DOHH2 (cell line): ENCODE results near the gene ACTN4.

Experiments
- H3F3A ChIP-seq: fragments of 200-600 bp; sonication (generic), shearing (Covaris generic); 2 replicates; pipeline ENCODE4 v1.6.0; 2016; ENCODE audit warnings: antibody characterized with exemption, mild to moderate bottlenecking; ENCODE audit not compliant: control insufficient read depth, insufficient read depth
- H3K27ac ChIP-seq: fragments of 200-600 bp; sonication (generic); 2 replicates; pipeline ENCODE4 v1.5.1; 2014; ENCODE audit warnings: low read depth, mild to moderate bottlenecking, low read length, moderate library complexity
- H3K27me3 ChIP-seq: fragments of 200-600 bp; sonication (generic); 2 replicates; pipeline ENCODE4 v1.6.1; 2014; ENCODE audit warnings: mild to moderate bottlenecking, low read length, mixed read lengths; ENCODE audit not compliant: control insufficient read depth
- H3K36me3 ChIP-seq: fragments of 200-600 bp; sonication (generic); 2 replicates; pipeline ENCODE4 v1.6.1; 2014; ENCODE audit warnings: mild to moderate bottlenecking, low read length, moderate library complexity, mixed read lengths; ENCODE audit not compliant: control insufficient read depth
- H3K4me1 ChIP-seq: fragments of 200-600 bp; sonication (generic); 2 replicates; pipeline ENCODE4 v1.6.1; 2014; ENCODE audit warnings: mild to moderate bottlenecking, low read length, mixed read lengths; ENCODE audit not compliant: control insufficient read depth
- H3K4me2 ChIP-seq: fragments of 200-600 bp; sonication (generic); 2 replicates; pipeline ENCODE4 v1.6.0; 2014; ENCODE audit warnings: mild to moderate bottlenecking, low read length, moderate library complexity
- H3K4me3 ChIP-seq: fragments of 200-600 bp; sonication (generic); 2 replicates; pipeline ENCODE4 v1.5.1; 2014; ENCODE audit warnings: mild to moderate bottlenecking, low read length, mixed read lengths
- H3K79me2 ChIP-seq: fragments of 200-600 bp; sonication (generic); 2 replicates; pipeline ENCODE4 v1.6.1; 2014; ENCODE audit warnings: mild to moderate bottlenecking, low read length, mixed read lengths; ENCODE audit not compliant: control insufficient read depth
- H3K9me2 ChIP-seq: fragments of 200-600 bp; sonication (generic); replicated peaks from 2 replicates; pipeline ENCODE4 v1.6.1; 2014; ENCODE audit warnings: mild to moderate bottlenecking, low read length, mixed read lengths; ENCODE audit not compliant: control insufficient read depth
- H3K9me3 ChIP-seq: fragments of 200-600 bp; sonication (generic); 2 replicates; pipeline ENCODE4 v1.6.1; 2014; ENCODE audit warnings: antibody characterized with exemption, low read length, mixed read lengths; ENCODE audit not compliant: control insufficient read depth, insufficient read depth
- H4K20me1 ChIP-seq: fragments of 200-600 bp; sonication (generic); 2 replicates; pipeline ENCODE4 v1.6.0; 2014; ENCODE audit warnings: low read depth, mild to moderate bottlenecking, antibody characterized with exemption, low read length, moderate library complexity; ENCODE audit not compliant: control insufficient read depth, insufficient read depth
- EZH2phosphoT487 ChIP-seq: fragments of 200-600 bp; sonication (generic); IDR thresholded peaks from 2 replicates; pipeline ENCODE4 v1.6.1; 2017; ENCODE audit warnings: borderline replicate concordance, mild to moderate bottlenecking, antibody characterized with exemption, low read length, moderate library complexity, mixed read lengths
- TF ChIP-seq, protein P1 (sequence below): fragments of 200-600 bp; sonication (generic); IDR thresholded peaks from one replicate; pipeline ENCODE4 v1.5.1; 2014; ENCODE audit warnings: antibody characterized with exemption, mild to moderate bottlenecking, low read depth, low read length; ENCODE audit not compliant: poor library complexity, severe bottlenecking

The ACTN4 gene

DNA sequence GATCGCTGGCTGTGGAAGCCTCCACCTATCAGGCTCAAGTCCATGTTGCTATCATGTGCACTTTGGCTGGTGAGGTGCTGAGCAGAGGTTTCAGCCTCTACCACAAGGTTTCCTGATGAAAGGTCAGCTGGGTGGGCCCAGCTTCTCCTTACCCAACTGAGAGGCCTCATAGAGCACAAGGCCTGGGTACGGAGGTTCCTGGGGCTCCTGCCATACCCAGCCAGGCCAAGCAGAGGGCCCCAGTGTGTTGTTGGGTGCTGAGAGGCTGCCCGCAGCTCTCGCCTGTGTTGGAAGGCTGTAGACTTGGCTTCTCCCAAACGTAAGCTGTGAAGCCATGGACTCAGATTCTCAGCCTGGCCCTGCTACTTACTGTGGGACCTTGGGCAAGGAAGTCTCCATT is 28.2 kb downstream of the ACTN4 start:
- TF ChIP-seq EZH2phosphoT487 = no peak
- TF ChIP-seq, protein P1, sequence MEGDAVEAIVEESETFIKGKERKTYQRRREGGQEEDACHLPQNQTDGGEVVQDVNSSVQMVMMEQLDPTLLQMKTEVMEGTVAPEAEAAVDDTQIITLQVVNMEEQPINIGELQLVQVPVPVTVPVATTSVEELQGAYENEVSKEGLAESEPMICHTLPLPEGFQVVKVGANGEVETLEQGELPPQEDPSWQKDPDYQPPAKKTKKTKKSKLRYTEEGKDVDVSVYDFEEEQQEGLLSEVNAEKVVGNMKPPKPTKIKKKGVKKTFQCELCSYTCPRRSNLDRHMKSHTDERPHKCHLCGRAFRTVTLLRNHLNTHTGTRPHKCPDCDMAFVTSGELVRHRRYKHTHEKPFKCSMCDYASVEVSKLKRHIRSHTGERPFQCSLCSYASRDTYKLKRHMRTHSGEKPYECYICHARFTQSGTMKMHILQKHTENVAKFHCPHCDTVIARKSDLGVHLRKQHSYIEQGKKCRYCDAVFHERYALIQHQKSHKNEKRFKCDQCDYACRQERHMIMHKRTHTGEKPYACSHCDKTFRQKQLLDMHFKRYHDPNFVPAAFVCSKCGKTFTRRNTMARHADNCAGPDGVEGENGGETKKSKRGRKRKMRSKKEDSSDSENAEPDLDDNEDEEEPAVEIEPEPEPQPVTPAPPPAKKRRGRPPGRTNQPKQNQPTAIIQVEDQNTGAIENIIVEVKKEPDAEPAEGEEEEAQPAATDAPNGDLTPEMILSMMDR = no peak
- Histone ChIP-seq H3K79me2 (peaks cover 93% of the 10 kb centered on the region), H3K4me3 (no peak overlapping the region), H3K27ac (no peak overlapping the region), H3K9me3 (no peaks in the 10 kb centered on the region), H3F3A (no peaks in the 10 kb centered on the region), H3K36me3 (peaks cover 5% of the 10 kb centered on the region), H3K27me3 (no peaks in the 10 kb centered on the region), H3K4me2 (no peak overlapping the region), H4K20me1 (peaks cover 31% of the 10 kb centered on the region), H3K9me2 (no peaks in the 10 kb centered on the region), H3K4me1 (peaks cover 38% of the 10 kb centered on the region)

DNA sequence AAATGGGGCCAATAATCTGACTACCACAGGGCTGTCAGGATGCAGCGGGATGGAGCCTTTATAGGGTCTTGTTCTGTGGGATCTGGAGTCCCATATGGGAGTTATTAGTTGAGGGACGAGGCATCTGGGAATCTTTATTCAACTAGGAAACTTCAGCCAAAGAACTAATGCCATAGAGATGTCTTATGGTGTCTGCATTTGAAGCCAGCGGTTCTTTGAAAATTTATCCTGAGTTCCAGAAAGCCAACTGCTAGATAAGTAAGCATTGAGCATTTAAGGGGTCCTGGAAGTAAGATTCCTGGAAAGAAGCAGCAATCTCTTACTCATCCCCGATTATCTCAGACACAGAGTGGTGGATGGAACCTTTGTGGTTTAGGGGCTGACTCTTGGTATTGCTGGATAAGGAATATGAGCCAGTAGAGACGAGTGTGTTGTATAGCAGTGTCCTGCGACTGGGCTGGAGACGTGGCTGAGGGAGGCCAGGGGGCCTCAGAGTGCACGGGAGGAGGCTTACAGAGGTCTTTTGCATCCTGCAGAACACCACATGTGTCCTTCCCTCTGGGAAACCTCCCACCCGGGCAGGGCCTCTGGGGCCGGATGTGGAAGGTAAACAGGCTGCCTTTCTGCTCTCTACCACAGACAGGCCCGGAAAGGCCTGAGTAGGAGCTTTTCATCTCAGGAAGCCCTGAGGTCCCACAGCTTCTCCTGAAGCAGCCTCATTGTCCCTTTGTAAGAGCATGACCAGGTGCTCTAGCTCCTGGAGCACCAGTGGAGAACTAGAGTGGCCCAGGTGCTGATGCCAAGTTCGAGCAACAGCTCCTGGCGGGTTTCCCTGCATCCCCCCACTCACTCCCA is 28.8 kb downstream of the ACTN4 start:
- peaks cover 7% of the 10 kb centered on the region for H3K36me3 ChIP-seq
- H3K4me3 ChIP-seq = no peak overlapping the region
- no peaks in the 10 kb centered on the region for H3K9me3 ChIP-seq
- no peaks in the 10 kb centered on the region for H3K9me2 ChIP-seq
- H3K27me3 ChIP-seq = no peaks in the 10 kb centered on the region
- H3K4me1 ChIP-seq = peaks cover 38% of the 10 kb centered on the region
- no peak overlapping the region for H3K27ac ChIP-seq
- no peak overlapping the region for H3K4me2 ChIP-seq
- H3F3A ChIP-seq = no peaks in the 10 kb centered on the region
- peaks cover 31% of the 10 kb centered on the region for H4K20me1 ChIP-seq
- peaks cover 92% of the 10 kb centered on the region for H3K79me2 ChIP-seq
- no peak for TF ChIP-seq EZH2phosphoT487
- TF ChIP-seq, protein P1 = no peak

DNA sequence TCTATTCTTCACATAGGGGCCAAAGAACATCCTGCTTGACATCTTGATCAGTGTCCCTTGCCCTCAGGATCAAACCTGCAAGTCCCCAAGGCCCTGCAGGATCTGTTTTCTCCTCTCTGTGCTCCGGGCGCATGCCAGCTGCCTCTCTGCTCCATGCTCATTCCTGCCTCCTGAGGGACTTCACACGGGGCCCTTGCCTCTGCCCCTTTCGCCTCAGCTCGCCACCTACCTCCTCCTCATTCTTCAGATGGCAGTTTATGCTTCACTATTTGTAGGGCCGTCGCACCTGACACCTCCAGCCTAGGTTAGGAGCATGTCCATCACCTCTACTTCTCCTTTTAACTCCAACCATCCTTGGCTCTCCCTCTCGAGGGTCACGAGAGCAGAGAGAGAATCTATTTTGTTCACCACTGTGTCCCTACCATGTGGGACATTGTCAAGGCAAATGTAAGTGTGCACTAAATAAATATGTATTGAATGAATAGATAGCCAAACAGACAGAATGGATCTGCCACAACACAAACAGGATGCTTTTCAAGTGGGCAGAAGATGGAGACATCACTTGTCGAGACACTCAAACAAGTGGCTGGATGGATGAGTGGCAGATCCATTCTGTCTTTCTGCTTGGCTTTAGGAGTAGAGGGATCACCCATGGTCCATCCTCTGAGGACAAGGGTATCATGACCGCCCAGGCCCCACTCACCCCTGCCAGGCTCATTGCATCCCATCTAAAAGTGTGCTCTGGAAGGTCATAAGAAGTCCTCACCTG is 29.6 kb downstream of the ACTN4 start:
- Histone ChIP-seq H3K9me3 (no peaks in the 10 kb centered on the region), H4K20me1 (peaks cover 28% of the 10 kb centered on the region), H3K27me3 (no peaks in the 10 kb centered on the region), H3K9me2 (no peaks in the 10 kb centered on the region), H3F3A (no peaks in the 10 kb centered on the region), H3K4me2 (no peak overlapping the region), H3K27ac (no peak overlapping the region), H3K4me3 (no peak overlapping the region), H3K36me3 (peaks cover 10% of the 10 kb centered on the region), H3K4me1 (peaks cover 38% of the 10 kb centered on the region), H3K79me2 (peaks cover 91% of the 10 kb centered on the region)
- TF ChIP-seq EZH2phosphoT487 = no peak
- TF ChIP-seq, protein P1 = no peak
